Purkinje cell (primary cell): ENCODE measurements around the gene OTUD6A. TPM values are rescaled to one million over a fixed set of nuclear protein-coding genes. Genes with fewer than 3 reads are reported as not detected.

ENCODE experiments used
- polyA plus RNA-seq: library from polyadenylated mRNA; unstranded; fragments of >200 nt; fragmentation: Nextera tagmentation; gene quantifications from 2 replicates; pipeline ENCODE4 v1.2.1, GENCODE V29; 2014

OTUD6A gene, protein sequence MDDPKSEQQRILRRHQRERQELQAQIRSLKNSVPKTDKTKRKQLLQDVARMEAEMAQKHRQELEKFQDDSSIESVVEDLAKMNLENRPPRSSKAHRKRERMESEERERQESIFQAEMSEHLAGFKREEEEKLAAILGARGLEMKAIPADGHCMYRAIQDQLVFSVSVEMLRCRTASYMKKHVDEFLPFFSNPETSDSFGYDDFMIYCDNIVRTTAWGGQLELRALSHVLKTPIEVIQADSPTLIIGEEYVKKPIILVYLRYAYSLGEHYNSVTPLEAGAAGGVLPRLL
- polyA plus RNA-seq, result not detected in 2 replicates

DNA sequence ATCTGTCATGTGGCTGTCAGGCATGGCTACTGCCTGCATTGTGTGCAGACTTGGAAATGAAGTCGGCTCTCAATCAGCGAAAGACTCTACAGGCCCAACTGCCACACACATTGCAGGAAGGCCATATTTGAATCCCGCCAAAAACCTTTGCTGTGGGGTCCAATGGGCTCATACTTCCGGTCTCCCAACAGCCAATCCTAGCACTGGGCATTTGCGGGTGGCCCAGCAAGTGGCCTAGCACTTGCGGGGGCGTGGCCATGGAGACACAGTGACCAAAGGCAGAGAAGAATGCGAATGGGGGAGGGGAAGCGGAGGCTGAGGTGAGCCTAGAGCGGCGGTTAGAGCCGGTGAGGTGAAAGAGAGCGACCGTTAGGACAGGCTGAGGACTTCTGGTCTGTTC, at the start of gene OTUD6A:
Gene OTUD6A, plus strand, starts transcription at position 382 of the 400 bp plus-strand sequence. CDS start 68 bp downstream, outside the sequence.

DNA sequence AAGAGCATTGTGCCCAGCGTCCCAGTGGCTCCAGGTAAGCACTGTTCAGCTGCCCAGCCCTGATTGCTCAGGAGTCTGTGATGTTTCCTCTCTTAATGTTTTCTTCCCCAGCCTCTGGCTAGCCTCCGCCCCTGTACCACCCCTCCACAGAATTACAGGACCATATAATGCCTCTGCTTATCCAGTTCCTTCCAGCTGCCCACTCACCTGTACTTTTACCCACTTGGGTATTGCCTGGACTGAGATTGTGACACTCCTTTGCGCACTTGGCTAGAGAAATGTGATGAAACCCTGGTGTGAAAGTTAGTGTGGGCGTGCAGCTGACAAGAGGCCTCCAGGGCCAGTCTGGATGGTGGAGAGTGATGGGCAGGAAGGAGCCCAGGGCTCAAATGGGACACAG, 12.3 kb upstream of the OTUD6A start, which contains the start of gene AWAT2:
Gene AWAT2, minus strand, starts transcription at position 14 of the 400 bp plus-strand sequence. Its CDS starts 6 bp downstream, at position 8.

Other genes starting within 250 kb of the OTUD6A start
- gene AWAT2, start 12.5 kb upstream of the OTUD6A start, polyA plus RNA-seq, result not detected in 2 replicates
- gene IGBP1, start 71.0 kb downstream of the OTUD6A start, polyA plus RNA-seq, result 95.5 and 108 TPM in 2 replicates
- not detected in 2 replicates for gene DGAT2L6, start 115.0 kb downstream of the OTUD6A start, polyA plus RNA-seq
- gene AWAT1, start 172.2 kb downstream of the OTUD6A start, polyA plus RNA-seq, result not detected in 2 replicates
- not detected in 2 replicates for gene P2RY4, start 197.7 kb downstream of the OTUD6A start, polyA plus RNA-seq
- 0.39 TPM in 1 of 2 replicates, not detected in the other for gene ARR3, start 205.9 kb downstream of the OTUD6A start, polyA plus RNA-seq
- 0.69 TPM in 1 of 2 replicates, not detected in the other for gene RAB41, start 219.7 kb downstream of the OTUD6A start, polyA plus RNA-seq
- gene PDZD11, start 227.5 kb downstream of the OTUD6A start, polyA plus RNA-seq, result 351 and 377 TPM in 2 replicates
- 0.07 TPM in 1 of 2 replicates, not detected in the other for gene KIF4A, start 227.6 kb downstream of the OTUD6A start, polyA plus RNA-seq